Femur (tissue), 1 donor: ENCODE data around the gene PRELID3B.

ENCODE experiments used
- DNase-seq: peaks from one replicate; pipeline ENCODE4 v3.0.0-alpha.2; 2017

Gene PRELID3B

GRCh38 chr20:59007665-59008511 lies 34.7 kb downstream of the PRELID3B start:
- DNase-seq = peak; percentile 65

- DNase-seq = peak; percentile 75
Measured at GRCh38 chr20:59006864-59007664, 35.5 kb downstream of the PRELID3B start, which contains the start of gene CTSZ. CTSZ (minus strand) TSS chr20:59007254; CDS start chr20:59007128, 126 bp downstream.

- no peak for DNase-seq
Measured at GRCh38 chr20:59006167-59006863, 36.3 kb downstream of the PRELID3B start.

GRCh38 chr20:59005523-59006166 lies 36.9 kb downstream of the PRELID3B start:
- DNase-seq = no peak

- DNase-seq = peak; percentile 57
Measured at GRCh38 chr20:59004763-59005522, 37.6 kb downstream of the PRELID3B start.

GRCh38 chr20:59004493-59004762 lies 38.2 kb downstream of the PRELID3B start:
- DNase-seq = peak; percentile 60

- DNase-seq = no peak
Measured at GRCh38 chr20:59003836-59004492, 38.6 kb downstream of the PRELID3B start.

GRCh38 chr20:59002874-59003399 lies 39.6 kb downstream of the PRELID3B start:
- no peak for DNase-seq

- DNase-seq = no peak
Measured at GRCh38 chr20:59002388-59002787, 40.2 kb downstream of the PRELID3B start.

GRCh38 chr20:59001449-59002171 lies 41.0 kb downstream of the PRELID3B start:
- DNase-seq = no peak

GRCh38 chr20:59001068-59001448 lies 41.5 kb downstream of the PRELID3B start:
- no peak for DNase-seq

GRCh38 chr20:59000326-59000725 lies 42.3 kb downstream of the PRELID3B start:
- DNase-seq = no peak

GRCh38 chr20:58998656-58999055 lies 43.9 kb downstream of the PRELID3B start:
- no peak for DNase-seq

- DNase-seq = no peak
Measured at GRCh38 chr20:58997141-58997770, 45.3 kb downstream of the PRELID3B start.

GRCh38 chr20:58996226-58996611 lies 46.4 kb downstream of the PRELID3B start:
- no peak for DNase-seq

- no peak for DNase-seq
Measured at GRCh38 chr20:58995461-58996225, 46.9 kb downstream of the PRELID3B start.

GRCh38 chr20:58994390-58995159 lies 48.0 kb downstream of the PRELID3B start:
- DNase-seq = no peak
